KBM-7 (cell line): ENCODE results near the gene STAC.
"Not testable (repeated sequence)": the region's sequence is repeated elsewhere in the genome, so short reads cannot be mapped to it uniquely, and the experiment has no call there.

ENCODE experiments used
- DNase-seq: peaks from one replicate; pipeline ENCODE4 v3.0.0-alpha.2; 2015
- in situ Hi-C: fragments of 300-500 bp; cut with MboI; formaldehyde crosslinking; loops from 2 replicates; pipeline ENCODE4 v1.14.3; 2020; ENCODE audit warnings: low sequenced_read_pairs, low pct_unique_long_range_greater_than_20kb, mixed read lengths

Gene STAC

GRCh38 chr3:36408146-36408545, 27.8 kb downstream of the STAC start:
- peak; percentile 6 for DNase-seq
- in situ Hi-C loops, result no loop called here

DNA sequence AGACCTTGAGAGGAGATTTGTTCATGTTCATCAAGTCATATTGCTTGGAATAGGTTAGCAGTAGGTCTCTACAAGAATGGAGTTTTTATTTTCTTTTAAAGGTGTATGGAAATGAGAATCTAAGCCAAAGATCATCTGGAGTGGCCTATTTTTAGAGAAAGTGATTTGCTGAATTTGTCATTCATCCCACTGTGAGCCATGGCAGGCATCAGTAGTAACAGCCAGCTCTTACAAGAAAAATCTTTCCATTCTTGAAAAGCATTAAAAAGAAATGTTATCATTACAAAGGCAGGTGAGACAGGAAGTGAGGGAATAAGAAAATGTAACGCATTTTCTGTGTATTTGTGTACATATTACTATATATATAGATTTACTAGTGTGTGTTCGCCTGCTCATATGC, 29.6 kb downstream of the STAC start:
- in situ Hi-C loops, result no loop called here
- DNase-seq, result no peak

DNA sequence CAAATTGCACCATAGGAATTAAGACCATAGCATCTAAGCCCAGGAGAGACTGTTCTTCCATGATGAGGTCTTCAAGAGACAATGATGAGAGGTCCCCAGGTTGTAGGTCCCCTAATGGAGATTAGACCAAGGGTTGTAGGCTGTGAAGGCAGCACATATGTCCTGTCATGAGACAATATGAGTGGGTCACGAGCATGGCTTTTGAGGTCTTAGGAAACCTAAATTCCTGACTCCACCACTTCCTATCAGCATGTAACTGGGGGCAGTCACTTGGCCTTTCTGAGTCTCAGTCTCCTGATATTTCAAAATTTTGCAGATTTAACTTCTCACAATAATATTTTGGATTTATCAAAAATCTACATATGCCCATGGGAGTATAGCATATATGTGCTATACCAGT, 31.3 kb downstream of the STAC start:
- in situ Hi-C loops, result no loop called here
- no peak for DNase-seq

DNA sequence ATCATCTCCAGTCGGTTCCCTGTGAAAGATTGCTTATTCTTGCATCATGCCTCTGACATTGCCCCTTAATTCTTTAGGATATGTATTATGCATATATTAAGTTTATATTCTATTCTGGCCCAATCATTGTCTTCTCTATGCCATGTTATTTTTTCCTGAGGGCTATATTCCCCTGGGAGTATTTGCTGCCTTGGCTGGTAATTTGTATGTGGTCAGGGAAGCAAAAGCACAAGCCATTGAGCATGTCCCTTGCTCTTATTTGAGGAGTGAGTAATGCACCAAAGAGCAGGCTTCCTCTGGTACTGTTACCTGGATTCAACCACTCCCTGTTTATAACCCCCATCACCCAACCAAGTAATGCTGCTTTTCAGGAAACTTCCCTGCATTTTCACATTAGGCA, 36.3 kb downstream of the STAC start:
- DNase-seq, result no peak
- in situ Hi-C loops, result no loop called here

DNA sequence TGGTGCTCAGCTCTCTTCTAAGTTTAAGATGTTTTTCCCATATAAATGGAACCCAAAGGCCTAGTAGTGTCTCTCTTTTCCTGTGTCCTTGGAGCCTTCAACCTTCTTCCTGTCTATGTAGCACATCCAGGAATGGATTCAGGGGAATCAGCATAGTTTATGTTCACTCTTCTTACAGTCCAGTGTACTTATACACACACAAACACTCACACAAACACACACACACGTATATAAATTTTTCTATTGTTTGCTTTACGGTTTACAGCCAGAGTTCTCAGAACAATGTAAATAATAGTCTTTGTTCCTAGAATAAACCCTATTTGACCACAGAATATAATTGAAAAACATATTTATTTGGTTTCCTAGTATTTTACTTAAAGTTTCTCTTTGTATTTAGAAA, 36.9 kb downstream of the STAC start:
- in situ Hi-C loops, result no loop called here

GRCh38 chr3:36418296-36418695, 38.0 kb downstream of the STAC start:
- no peak for DNase-seq
- in situ Hi-C loops, result no loop called here

More for the DNA sequence above, 36.9 kb downstream of the STAC start:
- DNase-seq, result no peak

- in situ Hi-C loops, result no loop called here
- DNase-seq, result no peak
Measured at GRCh38 chr3:36428445-36428844, 48.1 kb downstream of the STAC start.

GRCh38 chr3:36429986-36430485, 49.7 kb downstream of the STAC start:
- no peak for DNase-seq
- in situ Hi-C loops, result no loop called here

DNA sequence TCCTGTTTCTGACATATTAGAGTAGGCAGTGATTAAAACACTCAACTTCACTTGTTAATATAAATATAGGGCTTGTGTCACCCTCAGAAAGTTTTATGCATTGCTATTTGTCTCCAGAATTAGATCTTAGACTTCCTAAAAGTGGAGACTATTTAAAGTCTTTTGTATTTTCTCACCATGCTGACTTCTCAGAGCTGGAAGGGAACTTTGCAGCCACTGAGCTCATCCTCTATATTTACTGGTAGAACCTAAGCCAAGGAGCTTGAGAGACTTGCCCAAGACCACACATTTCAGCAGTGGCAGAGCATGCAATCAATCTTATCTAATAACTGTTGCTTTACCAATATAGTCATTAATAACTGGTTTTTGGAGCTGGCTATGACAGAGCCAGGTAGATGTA, 53.2 kb downstream of the STAC start:
- in situ Hi-C loops, result no loop called here
- DNase-seq, result no peak

DNA sequence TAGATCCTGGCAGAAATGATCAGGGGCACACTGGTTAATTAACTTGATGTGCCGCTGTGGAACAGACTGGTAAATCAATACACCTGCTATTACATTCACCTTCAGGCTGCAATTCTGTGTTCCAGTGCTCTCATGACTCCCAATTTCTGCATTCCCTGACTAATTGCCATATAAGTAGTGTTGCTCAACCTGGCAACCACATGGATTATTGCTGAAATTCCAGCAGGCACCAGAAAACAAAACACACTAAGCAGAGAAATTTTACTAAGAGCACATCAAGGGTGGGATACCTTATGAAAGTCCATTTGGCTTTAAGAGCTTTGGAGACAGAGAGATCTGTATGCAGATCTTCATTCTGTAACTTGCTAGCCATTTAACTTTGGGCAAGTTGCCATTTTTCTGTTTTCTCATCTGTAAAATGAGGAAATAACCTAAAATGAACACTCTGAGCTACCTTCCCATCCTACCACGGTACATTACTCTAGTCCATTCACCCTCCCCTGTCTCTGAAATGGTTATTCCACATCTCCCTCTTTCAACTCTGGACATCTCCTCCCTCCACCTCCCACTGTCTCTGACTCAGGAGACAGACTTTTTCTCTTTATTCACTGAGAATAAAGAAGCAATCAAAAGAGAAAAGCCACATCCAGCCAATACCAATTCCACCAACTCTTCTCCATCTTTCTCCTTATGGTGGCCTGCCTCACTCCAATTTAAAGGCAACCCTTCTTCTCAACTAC, 54.6 kb downstream of the STAC start:
- in situ Hi-C loops, result no loop called here
- DNase-seq, result no peak

DNA sequence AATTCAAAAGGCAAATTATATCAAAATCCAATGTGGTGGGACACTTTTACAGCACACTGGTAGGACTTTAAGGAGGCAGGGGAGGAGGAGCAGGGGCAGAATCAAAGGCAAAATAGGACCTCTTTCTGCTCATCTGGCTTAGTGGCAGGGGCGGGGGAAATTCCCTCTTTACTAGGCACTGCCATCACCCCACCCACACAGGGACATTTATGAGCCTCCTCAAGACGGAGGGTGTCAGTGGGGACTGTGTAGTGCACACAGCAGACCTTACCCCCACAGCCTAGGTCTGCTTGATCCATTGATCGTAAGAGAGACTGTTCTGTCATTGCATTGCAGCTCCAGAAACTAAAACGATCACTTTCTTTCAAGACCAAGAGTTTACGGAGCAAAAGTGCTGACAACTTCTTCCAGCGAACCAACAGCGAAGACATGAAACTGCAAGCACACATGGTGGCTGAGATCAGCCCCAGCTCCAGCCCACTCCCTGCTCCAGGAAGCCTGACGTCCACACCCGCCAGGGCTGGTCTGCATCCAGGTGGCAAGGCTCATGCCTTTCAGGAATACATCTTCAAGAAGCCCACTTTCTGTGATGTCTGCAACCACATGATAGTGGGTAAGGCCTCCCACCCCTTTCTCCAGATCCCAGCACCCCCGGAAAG, 62.9 kb downstream of the STAC start:
- no peak for DNase-seq
- in situ Hi-C loops, result no loop called here

- in situ Hi-C loops, result no loop called here
- DNase-seq, result no peak
Measured at GRCh38 chr3:36444909-36445308, 64.6 kb downstream of the STAC start.

DNA sequence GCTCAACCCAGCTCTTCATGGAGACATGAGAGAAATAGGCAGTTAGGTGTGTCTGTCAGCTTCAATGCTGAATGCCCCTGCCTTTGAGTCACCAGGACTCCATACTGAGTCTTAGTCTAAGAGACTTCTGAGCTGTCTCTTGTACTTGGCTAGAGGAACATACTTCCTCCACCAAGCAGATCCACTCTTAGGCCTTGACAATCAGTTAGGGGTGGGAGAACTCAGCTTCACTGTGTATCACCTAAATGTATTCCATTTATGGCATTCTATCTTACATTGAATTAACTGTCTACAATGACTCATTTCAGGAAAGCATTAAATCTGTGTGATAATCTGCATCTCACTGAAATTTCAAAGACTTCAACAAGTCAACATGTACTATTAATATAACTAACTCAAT, 66.0 kb downstream of the STAC start:
- DNase-seq, result no peak
- in situ Hi-C loops, result no loop called here

- no peak for DNase-seq
- in situ Hi-C loops, result no loop called here
Measured at GRCh38 chr3:36447061-36447460, 66.8 kb downstream of the STAC start.

DNA sequence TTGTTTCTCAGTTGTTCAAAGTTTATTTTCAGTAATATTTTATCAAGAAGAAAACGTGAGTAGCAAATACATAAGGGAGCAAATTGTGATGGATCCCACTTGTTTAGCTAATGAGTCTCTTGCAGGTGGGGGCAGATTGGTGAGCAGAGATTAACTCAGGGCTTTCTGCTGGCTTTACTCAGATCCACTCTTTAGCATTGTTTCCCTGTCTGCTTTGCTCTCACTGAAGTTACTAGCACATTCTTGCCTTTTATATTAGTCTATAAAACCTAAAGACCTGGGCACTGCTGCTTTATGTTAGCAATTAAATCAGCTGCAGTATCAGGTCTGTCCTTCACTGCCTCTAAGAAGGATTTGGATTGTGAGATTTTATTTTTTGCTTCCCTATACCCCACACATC, 71.5 kb downstream of the STAC start:
- no peak for DNase-seq
- in situ Hi-C loops, result no loop called here

GRCh38 chr3:36453213-36453612, 72.9 kb downstream of the STAC start:
- DNase-seq, in situ Hi-C loops: not testable (repeated sequence)

- in situ Hi-C loops, DNase-seq: not testable (repeated sequence)
Measured at GRCh38 chr3:36453896-36454295, 73.6 kb downstream of the STAC start.

DNA sequence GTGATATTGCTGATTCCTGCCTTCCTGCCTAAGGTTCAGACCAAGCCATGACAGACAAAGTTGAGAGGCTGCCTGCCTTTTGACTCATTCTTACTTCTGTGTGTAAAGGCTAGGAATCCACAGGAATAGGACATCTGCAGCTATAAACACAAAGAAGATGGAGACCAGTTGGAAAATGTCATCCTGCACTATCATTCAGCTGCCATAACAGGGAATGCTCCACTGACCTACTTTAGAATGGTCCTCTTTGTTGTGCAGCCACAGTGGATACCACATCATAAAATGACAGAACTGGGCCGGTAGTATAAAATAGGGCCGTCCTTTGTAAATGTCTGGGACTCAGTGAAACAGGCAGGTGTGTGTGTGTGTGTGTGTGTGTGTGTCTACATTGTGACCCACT, 75.1 kb downstream of the STAC start:
- DNase-seq, result no peak
- in situ Hi-C loops, result no loop called here

- no peak for DNase-seq
Measured at GRCh38 chr3:36456784-36457183, 76.5 kb downstream of the STAC start.

DNA sequence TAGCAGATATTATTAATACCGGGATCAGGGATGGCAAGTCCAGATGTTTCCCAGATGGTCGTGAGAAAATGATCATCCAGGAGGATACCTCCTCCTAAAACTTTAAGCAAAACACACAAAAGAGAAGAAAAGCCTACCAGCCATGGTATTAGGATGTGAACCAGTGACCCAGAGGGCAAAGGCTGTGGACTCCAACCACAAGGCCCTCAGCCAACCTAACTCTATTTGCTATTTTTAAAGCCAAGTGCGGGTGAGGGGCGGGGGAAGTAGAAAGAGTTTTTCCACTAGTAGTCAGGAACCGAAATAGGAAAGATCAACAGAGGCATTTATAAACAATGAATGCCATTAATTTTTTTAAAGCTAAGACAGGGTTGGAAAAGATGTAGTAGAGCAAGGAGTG, 77.4 kb downstream of the STAC start:
- in situ Hi-C loops, result no loop called here
- DNase-seq, result no peak

More at GRCh38 chr3:36456784-36457183, 76.5 kb downstream of the STAC start:
- in situ Hi-C loops, result no loop called here

GRCh38 chr3:36459177-36459576, 78.9 kb downstream of the STAC start:
- in situ Hi-C loops, result no loop called here
- no peak for DNase-seq
